ENCODE results near the gene ANTXR1. TPM values are rescaled to one million over a fixed set of nuclear protein-coding genes. Genes with fewer than 3 reads are reported as not detected.

The ANTXR1 gene
- total RNA-seq, 1 experiment from 2014 or later, result 48.3 TPM

DNA sequence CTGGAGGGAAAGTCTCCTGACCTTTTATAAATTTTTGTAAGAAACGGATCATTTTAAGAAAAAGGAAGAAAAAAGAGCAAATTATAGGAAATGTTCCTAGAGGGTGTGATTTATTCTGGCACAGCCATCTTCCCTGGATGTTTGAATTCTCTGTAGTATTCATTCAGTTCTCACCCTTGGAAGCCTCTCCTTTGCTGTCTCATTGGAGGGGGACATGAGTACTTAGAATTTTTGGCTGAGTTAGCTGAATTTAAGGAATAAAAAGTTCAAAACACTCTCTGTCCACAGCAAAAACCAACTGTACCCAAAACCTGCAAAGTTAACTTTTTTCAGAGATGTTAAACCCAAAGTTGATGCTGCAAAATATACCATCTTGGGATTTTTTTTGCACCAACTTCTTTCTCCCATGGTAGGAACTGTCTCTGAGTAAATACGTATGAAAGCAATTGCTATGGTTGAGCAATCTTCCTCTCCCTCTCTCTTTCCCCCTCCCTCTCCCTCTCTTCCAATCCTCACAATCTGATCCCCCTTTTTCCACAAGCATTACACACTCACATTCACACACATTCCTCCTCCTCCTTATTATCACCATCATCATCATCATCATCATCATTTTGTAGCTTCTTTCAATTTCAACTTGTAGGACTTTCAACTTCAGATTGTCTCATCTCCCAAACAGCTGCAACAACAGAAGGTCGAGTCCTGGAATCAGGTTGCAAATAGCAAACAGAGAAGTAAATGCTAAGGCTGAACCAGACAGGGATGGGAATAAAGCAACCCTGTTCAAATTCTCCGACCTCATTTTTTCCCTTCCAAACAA is 190.4 kb downstream of the ANTXR1 start:
- POLR2A ChIA-PET (ENCODE audit: unreplicated experiment), result no interaction called here
- Histone ChIP-seq H4K20me1 (ENCODE audit: insufficient read depth) (no peaks in the 10 kb centered on the region), H3K9me3 (ENCODE audit: insufficient read depth, low read depth) (no peaks in the 10 kb centered on the region), H3K4me1 (replicated peaks; ENCODE audit: insufficient read depth) (no peaks in the 10 kb centered on the region), H3K36me3 (ENCODE audit: low read depth) (no peaks in the 10 kb centered on the region), H3K79me2 (ENCODE audit: low read depth) (no peaks in the 10 kb centered on the region), H3K27me3 (ENCODE audit: insufficient read depth, low read depth) (no peaks in the 10 kb centered on the region), H3K9me2 (ENCODE audit: insufficient read depth) (no peaks in the 10 kb centered on the region), H2AFZ (no peak overlapping the region), H3K27ac (no peak overlapping the region), H3K4me3 (no peak overlapping the region), H3F3A (ENCODE audit: insufficient read depth, low read depth) (no peaks in the 10 kb centered on the region), H3K4me2 (no peak overlapping the region)
- intact Hi-C loops (cut with micrococcal nuclease; ENCODE audit: unreplicated experiment), result no loop called here
- CTCF ChIA-PET, result no interaction called here
- TF ChIP-seq EZH2 (IDR thresholded peaks at IDR 0.05; ENCODE audit: low read depth), result no peak
- TF ChIP-seq, protein P1, sequence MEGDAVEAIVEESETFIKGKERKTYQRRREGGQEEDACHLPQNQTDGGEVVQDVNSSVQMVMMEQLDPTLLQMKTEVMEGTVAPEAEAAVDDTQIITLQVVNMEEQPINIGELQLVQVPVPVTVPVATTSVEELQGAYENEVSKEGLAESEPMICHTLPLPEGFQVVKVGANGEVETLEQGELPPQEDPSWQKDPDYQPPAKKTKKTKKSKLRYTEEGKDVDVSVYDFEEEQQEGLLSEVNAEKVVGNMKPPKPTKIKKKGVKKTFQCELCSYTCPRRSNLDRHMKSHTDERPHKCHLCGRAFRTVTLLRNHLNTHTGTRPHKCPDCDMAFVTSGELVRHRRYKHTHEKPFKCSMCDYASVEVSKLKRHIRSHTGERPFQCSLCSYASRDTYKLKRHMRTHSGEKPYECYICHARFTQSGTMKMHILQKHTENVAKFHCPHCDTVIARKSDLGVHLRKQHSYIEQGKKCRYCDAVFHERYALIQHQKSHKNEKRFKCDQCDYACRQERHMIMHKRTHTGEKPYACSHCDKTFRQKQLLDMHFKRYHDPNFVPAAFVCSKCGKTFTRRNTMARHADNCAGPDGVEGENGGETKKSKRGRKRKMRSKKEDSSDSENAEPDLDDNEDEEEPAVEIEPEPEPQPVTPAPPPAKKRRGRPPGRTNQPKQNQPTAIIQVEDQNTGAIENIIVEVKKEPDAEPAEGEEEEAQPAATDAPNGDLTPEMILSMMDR (conservative IDR thresholded peaks at IDR 0.05), result no peak
- no peak for DNase-seq
- no TSS peak for BruUV-seq (replicated peaks)

DNA sequence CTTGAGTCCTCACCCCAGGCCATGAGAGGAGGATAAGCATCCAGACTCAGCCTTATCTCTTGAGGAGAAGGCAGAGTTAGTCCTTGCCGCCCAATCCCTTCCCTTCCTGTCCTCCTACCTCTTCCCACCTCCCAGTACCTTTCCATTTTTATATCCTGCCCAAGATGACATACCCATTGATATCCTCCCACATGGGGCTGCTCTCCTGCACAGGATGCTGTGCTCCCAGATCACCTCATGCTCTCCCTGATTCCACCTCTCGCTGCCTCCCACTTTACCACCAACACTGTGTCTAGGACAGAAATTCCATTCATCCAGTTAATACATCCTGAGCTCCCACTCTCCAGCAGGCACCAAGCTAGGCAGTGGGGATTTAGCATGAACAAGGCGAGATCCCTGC is 191.7 kb downstream of the ANTXR1 start:
- H3K9me2 ChIP-seq (ENCODE audit: insufficient read depth), result no peaks in the 10 kb centered on the region
- no peak overlapping the region for H2AFZ ChIP-seq
- no peaks in the 10 kb centered on the region for H4K20me1 ChIP-seq (ENCODE audit: insufficient read depth)
- intact Hi-C loops (cut with micrococcal nuclease; ENCODE audit: unreplicated experiment), result no loop called here
- H3K27ac ChIP-seq, result no peak overlapping the region
- H3K4me2 ChIP-seq, result no peak overlapping the region
- no peaks in the 10 kb centered on the region for H3K36me3 ChIP-seq (ENCODE audit: low read depth)
- TF ChIP-seq, protein P1 (conservative IDR thresholded peaks at IDR 0.05), result no peak
- no peak for TF ChIP-seq EZH2 (IDR thresholded peaks at IDR 0.05; ENCODE audit: low read depth)
- DNase-seq, result no peak
- H3K9me3 ChIP-seq (ENCODE audit: insufficient read depth, low read depth), result no peaks in the 10 kb centered on the region
- no peaks in the 10 kb centered on the region for H3K27me3 ChIP-seq (ENCODE audit: insufficient read depth, low read depth)
- ChIA-PET CTCF (no interaction called here), POLR2A (ENCODE audit: unreplicated experiment) (no interaction called here)
- no peaks in the 10 kb centered on the region for H3K4me1 ChIP-seq (replicated peaks; ENCODE audit: insufficient read depth)
- H3F3A ChIP-seq (ENCODE audit: insufficient read depth, low read depth), result no peaks in the 10 kb centered on the region
- H3K79me2 ChIP-seq (ENCODE audit: low read depth), result no peaks in the 10 kb centered on the region
- no TSS peak for BruUV-seq (replicated peaks)
- H3K4me3 ChIP-seq, result no peak overlapping the region

DNA sequence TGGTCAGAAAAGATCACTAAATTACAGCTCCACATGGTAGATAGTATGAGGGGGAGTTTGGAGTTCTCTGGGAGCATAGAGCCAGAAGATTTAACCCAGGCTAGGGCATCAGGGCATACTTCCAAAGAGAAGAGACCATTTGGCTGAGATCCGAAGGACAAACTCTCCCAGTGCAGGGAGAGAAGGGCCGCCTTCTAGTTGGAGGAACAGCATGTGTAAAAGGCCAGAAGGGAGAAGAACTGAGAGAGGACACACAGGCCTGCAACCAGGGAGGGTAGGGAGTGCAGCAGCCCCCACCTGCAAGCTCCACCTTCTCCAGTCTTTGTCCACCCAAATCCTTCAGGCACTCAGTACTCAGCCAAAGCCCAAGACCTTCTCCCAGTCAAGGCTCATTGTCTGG is 192.1 kb downstream of the ANTXR1 start:
- H3K27me3 ChIP-seq (ENCODE audit: insufficient read depth, low read depth), result no peaks in the 10 kb centered on the region
- H3K4me1 ChIP-seq (replicated peaks; ENCODE audit: insufficient read depth), result no peaks in the 10 kb centered on the region
- no peaks in the 10 kb centered on the region for H3K79me2 ChIP-seq (ENCODE audit: low read depth)
- no peaks in the 10 kb centered on the region for H3K36me3 ChIP-seq (ENCODE audit: low read depth)
- POLR2A ChIA-PET (ENCODE audit: unreplicated experiment), result no interaction called here
- DNase-seq, result no peak
- H2AFZ ChIP-seq, result no peak overlapping the region
- BruUV-seq (replicated peaks), result no TSS peak
- CTCF ChIA-PET, result no interaction called here
- H3K4me3 ChIP-seq, result no peak overlapping the region
- H3K27ac ChIP-seq, result no peak overlapping the region
- no peak overlapping the region for H3K4me2 ChIP-seq
- TF ChIP-seq, protein P1 (conservative IDR thresholded peaks at IDR 0.05), result no peak
- no peak for TF ChIP-seq EZH2 (IDR thresholded peaks at IDR 0.05; ENCODE audit: low read depth)
- H3K9me3 ChIP-seq (ENCODE audit: insufficient read depth, low read depth), result no peaks in the 10 kb centered on the region
- intact Hi-C loops (cut with micrococcal nuclease; ENCODE audit: unreplicated experiment), result no loop called here
- H3F3A ChIP-seq (ENCODE audit: insufficient read depth, low read depth), result no peaks in the 10 kb centered on the region
- H3K9me2 ChIP-seq (ENCODE audit: insufficient read depth), result no peaks in the 10 kb centered on the region
- H4K20me1 ChIP-seq (ENCODE audit: insufficient read depth), result no peaks in the 10 kb centered on the region
